Neural progenitor cell (in vitro differentiated cells): ENCODE measurements around the gene NT5DC1. TPM values are rescaled to one million over a fixed set of nuclear protein-coding genes. Genes with fewer than 3 reads are reported as not detected.

Experiments used
- DNase-seq: peaks from one replicate; pipeline ENCODE4 v3.0.0-alpha.2; 2016; ENCODE audit warnings: low spot score
- H2AFZ ChIP-seq: fragments of 200-600 bp; sonication (generic); replicated peaks from 2 replicates; pipeline ENCODE4 v1.6.1; 2016; ENCODE audit warnings: antibody characterized with exemption
- H3F3A ChIP-seq: fragments of 200-600 bp; sonication (generic); 2 replicates; pipeline ENCODE4 v1.6.1; 2016; ENCODE audit warnings: antibody characterized with exemption, low read depth
- H3K27ac ChIP-seq: fragments of 200-600 bp; sonication (generic); 2 replicates; pipeline ENCODE4 v1.5.1; 2016; ENCODE audit warnings: mild to moderate bottlenecking
- H3K27me3 ChIP-seq: fragments of 200-600 bp; sonication (generic); 2 replicates; pipeline ENCODE4 v1.6.1; 2016; ENCODE audit warnings: mild to moderate bottlenecking, moderate library complexity
- H3K36me3 ChIP-seq: fragments of 200-600 bp; sonication (generic); 2 replicates; pipeline ENCODE4 v1.5.1; 2016
- H3K4me1 ChIP-seq: fragments of 200-600 bp; sonication (generic); 2 replicates; pipeline ENCODE4 v1.6.1; 2016; ENCODE audit warnings: mixed run types
- H3K4me2 ChIP-seq: fragments of 200-600 bp; sonication (generic); 2 replicates; pipeline ENCODE4 v1.6.1; 2016
- H3K4me3 ChIP-seq: fragments of 200-600 bp; sonication (generic); 2 replicates; pipeline ENCODE4 v1.5.1; 2016
- H3K79me2 ChIP-seq: fragments of 200-600 bp; sonication (generic); 2 replicates; pipeline ENCODE4 v1.6.1; 2016; ENCODE audit warnings: low read depth
- H3K9ac ChIP-seq: fragments of 200-600 bp; sonication (generic); 2 replicates; pipeline ENCODE4 v1.6.1; 2016
- H3K9me3 ChIP-seq: fragments of 200-600 bp; sonication (generic); 2 replicates; pipeline ENCODE4 v1.5.1; 2016; ENCODE audit warnings: low read depth
- H4K20me1 ChIP-seq: fragments of 200-600 bp; sonication (generic); 2 replicates; pipeline ENCODE4 v1.6.1; 2016; ENCODE audit warnings: low read depth
- H3K27ac Mint-ChIP-seq: 3 replicates; pipeline ENCODE4 v1.8.0; 2021; ENCODE audit warnings: mixed read lengths
- H3K27me3 Mint-ChIP-seq: 2 replicates; pipeline ENCODE4 v1.8.0; 2022; ENCODE audit warnings: low read depth, mild to moderate bottlenecking, inconsistent platforms, moderate library complexity, mixed read lengths; ENCODE audit not compliant: insufficient read depth
- H3K36me3 Mint-ChIP-seq: 3 replicates; pipeline ENCODE4 v1.8.0; 2021; ENCODE audit warnings: mixed read lengths
- H3K4me1 Mint-ChIP-seq: 3 replicates; pipeline ENCODE4 v1.8.0; 2021; ENCODE audit warnings: mixed read lengths
- H3K4me3 Mint-ChIP-seq: 3 replicates; pipeline ENCODE4 v1.8.0; 2021; ENCODE audit warnings: mild to moderate bottlenecking, moderate library complexity, mixed read lengths
- H3K9me3 Mint-ChIP-seq: 3 replicates; pipeline ENCODE4 v1.8.0; 2020; ENCODE audit warnings: mixed read lengths
- EZH2 ChIP-seq: fragments of 200-600 bp; sonication (generic); IDR thresholded peaks from 2 replicates; pipeline ENCODE4 v1.6.1; 2017; ENCODE audit warnings: antibody characterized with exemption, mild to moderate bottlenecking, moderate library complexity
- EZH2phosphoT487 ChIP-seq: fragments of 200-600 bp; sonication (generic); IDR thresholded peaks from 2 replicates; pipeline ENCODE4 v1.6.1; 2017; ENCODE audit warnings: antibody characterized with exemption
- total RNA-seq: library from RNA; depleted of rRNA; stranded (reverse); fragments of >200 nt; gene quantifications from 2 replicates; pipeline ENCODE4 v1.2.3, GENCODE V29; 2015; ENCODE audit warnings: low replicate concordance
- TF ChIP-seq, protein P1 (sequence below): fragments of 200-600 bp; sonication (generic); IDR thresholded peaks from 2 replicates; pipeline ENCODE4 v1.5.1; 2017; ENCODE audit warnings: antibody characterized with exemption, mild to moderate bottlenecking

NT5DC1 gene
- total RNA-seq, 1 donor from 2014 or later: 19.3 TPM

GRCh38 chr6:116201538-116201937 lies 100.9 kb downstream of the NT5DC1 start:
- Histone ChIP-seq H2AFZ (no peak overlapping the region), H4K20me1 (no peaks in the 10 kb centered on the region), H3K9me3 (no peaks in the 10 kb centered on the region), H3K79me2 (no peaks in the 10 kb centered on the region), H3K4me3 (no peak overlapping the region), H3K27me3 (no peaks in the 10 kb centered on the region), H3F3A (no peaks in the 10 kb centered on the region), H3K27ac (no peak overlapping the region), H3K9ac (no peak overlapping the region), H3K4me2 (no peak overlapping the region), H3K4me1 (no peaks in the 10 kb centered on the region), H3K36me3 (no peaks in the 10 kb centered on the region)
- Mint-ChIP-seq H3K27ac (no peak overlapping the region), H3K9me3 (no peaks in the 10 kb centered on the region), H3K36me3 (no peaks in the 10 kb centered on the region), H3K4me1 (peaks cover 3% of the 10 kb centered on the region), H3K27me3 (no peaks in the 10 kb centered on the region), H3K4me3 (no peak overlapping the region)
- TF ChIP-seq EZH2phosphoT487 (no peak), EZH2 (no peak)
- TF ChIP-seq, protein P1, sequence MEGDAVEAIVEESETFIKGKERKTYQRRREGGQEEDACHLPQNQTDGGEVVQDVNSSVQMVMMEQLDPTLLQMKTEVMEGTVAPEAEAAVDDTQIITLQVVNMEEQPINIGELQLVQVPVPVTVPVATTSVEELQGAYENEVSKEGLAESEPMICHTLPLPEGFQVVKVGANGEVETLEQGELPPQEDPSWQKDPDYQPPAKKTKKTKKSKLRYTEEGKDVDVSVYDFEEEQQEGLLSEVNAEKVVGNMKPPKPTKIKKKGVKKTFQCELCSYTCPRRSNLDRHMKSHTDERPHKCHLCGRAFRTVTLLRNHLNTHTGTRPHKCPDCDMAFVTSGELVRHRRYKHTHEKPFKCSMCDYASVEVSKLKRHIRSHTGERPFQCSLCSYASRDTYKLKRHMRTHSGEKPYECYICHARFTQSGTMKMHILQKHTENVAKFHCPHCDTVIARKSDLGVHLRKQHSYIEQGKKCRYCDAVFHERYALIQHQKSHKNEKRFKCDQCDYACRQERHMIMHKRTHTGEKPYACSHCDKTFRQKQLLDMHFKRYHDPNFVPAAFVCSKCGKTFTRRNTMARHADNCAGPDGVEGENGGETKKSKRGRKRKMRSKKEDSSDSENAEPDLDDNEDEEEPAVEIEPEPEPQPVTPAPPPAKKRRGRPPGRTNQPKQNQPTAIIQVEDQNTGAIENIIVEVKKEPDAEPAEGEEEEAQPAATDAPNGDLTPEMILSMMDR: no peak
- DNase-seq: no peak

GRCh38 chr6:116205281-116205680 lies 104.6 kb downstream of the NT5DC1 start:
- H3K27ac Mint-ChIP-seq: no peak overlapping the region

GRCh38 chr6:116206231-116206903 lies 105.7 kb downstream of the NT5DC1 start:
- Histone ChIP-seq H3K4me3 (no peak overlapping the region), H3F3A (no peaks in the 10 kb centered on the region), H3K4me1 (no peaks in the 10 kb centered on the region), H4K20me1 (no peaks in the 10 kb centered on the region), H3K9ac (no peak overlapping the region), H3K36me3 (no peaks in the 10 kb centered on the region), H3K27ac (no peak overlapping the region), H3K27me3 (no peaks in the 10 kb centered on the region), H3K4me2 (no peak overlapping the region), H3K9me3 (no peaks in the 10 kb centered on the region), H2AFZ (no peak overlapping the region), H3K79me2 (no peaks in the 10 kb centered on the region)
- Mint-ChIP-seq H3K4me3 (no peak overlapping the region), H3K27ac (no peak overlapping the region), H3K9me3 (no peaks in the 10 kb centered on the region), H3K4me1 (no peaks in the 10 kb centered on the region), H3K27me3 (no peaks in the 10 kb centered on the region), H3K36me3 (no peaks in the 10 kb centered on the region)
- DNase-seq: no peak
- TF ChIP-seq EZH2phosphoT487 (no peak), EZH2 (no peak)
- TF ChIP-seq, protein P1: no peak

More at GRCh38 chr6:116205281-116205680, 104.6 kb downstream of the NT5DC1 start:
- Histone ChIP-seq H2AFZ (no peak overlapping the region), H3K27me3 (no peaks in the 10 kb centered on the region), H3F3A (no peaks in the 10 kb centered on the region), H4K20me1 (no peaks in the 10 kb centered on the region), H3K36me3 (no peaks in the 10 kb centered on the region), H3K79me2 (no peaks in the 10 kb centered on the region), H3K4me3 (no peak overlapping the region), H3K9me3 (no peaks in the 10 kb centered on the region), H3K9ac (no peak overlapping the region), H3K27ac (no peak overlapping the region), H3K4me1 (no peaks in the 10 kb centered on the region), H3K4me2 (no peak overlapping the region)
- DNase-seq: no peak
- H3K9me3 Mint-ChIP-seq: no peaks in the 10 kb centered on the region
- no peaks in the 10 kb centered on the region for H3K4me1 Mint-ChIP-seq
- no peaks in the 10 kb centered on the region for H3K27me3 Mint-ChIP-seq
- TF ChIP-seq EZH2: no peak
- no peak for TF ChIP-seq EZH2phosphoT487
- TF ChIP-seq, protein P1: no peak
- no peaks in the 10 kb centered on the region for H3K36me3 Mint-ChIP-seq
- H3K4me3 Mint-ChIP-seq: no peak overlapping the region
